Activated CD4-positive, alpha-beta T cell treated with anti-CD3 and anti-CD28 coated beads, Interleukin-10, Interleukin-2, amounts not matched to agents 100 ng/mL and 50 ng/mL, durations not matched to agents 16 hours and 8 hours (primary cell): ENCODE measurements around the gene THAP4.

ENCODE experiments used
- DNase-seq: peaks from one replicate; pipeline ENCODE4 v3.0.0-alpha.2; 2020

Gene THAP4

GRCh38 chr2:241637795-241638660, 1.1 kb upstream of the THAP4 start:
- DNase-seq = no peak

- DNase-seq = peak; percentile 47
Observed at GRCh38 chr2:241636182-241637017, 558 bp downstream of the THAP4 start.

GRCh38 chr2:241635756-241636155, 1.2 kb downstream of the THAP4 start:
- DNase-seq = no peak

GRCh38 chr2:241633561-241633960, 3.4 kb downstream of the THAP4 start:
- DNase-seq = no peak

GRCh38 chr2:241632478-241633325, 4.3 kb downstream of the THAP4 start:
- no peak for DNase-seq

- no peak for DNase-seq
Observed at GRCh38 chr2:241629762-241630435, 7.1 kb downstream of the THAP4 start.

- no peak for DNase-seq
Observed at GRCh38 chr2:241627675-241628074, 9.3 kb downstream of the THAP4 start.

GRCh38 chr2:241620419-241620769, 16.6 kb downstream of the THAP4 start:
- peak; percentile 88 for DNase-seq

GRCh38 chr2:241619597-241620418, 17.1 kb downstream of the THAP4 start:
- DNase-seq = peak; percentile 34

- DNase-seq = no peak
Observed at GRCh38 chr2:241618829-241619228, 18.1 kb downstream of the THAP4 start.

- DNase-seq = peak; percentile 38
Observed at GRCh38 chr2:241618296-241618805, 18.6 kb downstream of the THAP4 start.

GRCh38 chr2:241617431-241618154, 19.4 kb downstream of the THAP4 start:
- DNase-seq = peak; percentile 55

- DNase-seq = no peak
Observed at GRCh38 chr2:241616168-241617125, 20.5 kb downstream of the THAP4 start.

- no peak for DNase-seq
Observed at GRCh38 chr2:241615522-241616052, 21.4 kb downstream of the THAP4 start.

- DNase-seq = no peak
Observed at GRCh38 chr2:241615041-241615440, 21.9 kb downstream of the THAP4 start.

- DNase-seq = no peak
Observed at GRCh38 chr2:241613017-241613780, 23.8 kb downstream of the THAP4 start.

GRCh38 chr2:241612156-241613016, 24.6 kb downstream of the THAP4 start:
- no peak for DNase-seq
